T follicular helper cell (primary cell): ENCODE measurements around the gene DERA.

ENCODE experiments used
- DNase-seq: peaks from one replicate; pipeline ENCODE4 v3.0.0-alpha.2; 2020; ENCODE audit warnings: low read depth

The DERA gene

GRCh38 chr12:16075887-16076286 is 164.8 kb downstream of the DERA start:
- no peak for DNase-seq

- no peak for DNase-seq
These were observed 165.4 kb downstream of the DERA start for GRCh38 chr12:16076557-16076956.

GRCh38 chr12:16076970-16077522 is 165.9 kb downstream of the DERA start:
- DNase-seq: no peak

- no peak for DNase-seq
These were observed 175.3 kb downstream of the DERA start for GRCh38 chr12:16086462-16086861.

GRCh38 chr12:16086942-16087341 is 175.8 kb downstream of the DERA start:
- no peak for DNase-seq
